ENCODE results near the gene CIDEB.

The CIDEB gene

GRCh38 chr14:24332268-24332993 is 24.7 kb upstream of the CIDEB start:
- peak; percentile 77 for DNase-seq (ENCODE audit: low spot score)

DNA sequence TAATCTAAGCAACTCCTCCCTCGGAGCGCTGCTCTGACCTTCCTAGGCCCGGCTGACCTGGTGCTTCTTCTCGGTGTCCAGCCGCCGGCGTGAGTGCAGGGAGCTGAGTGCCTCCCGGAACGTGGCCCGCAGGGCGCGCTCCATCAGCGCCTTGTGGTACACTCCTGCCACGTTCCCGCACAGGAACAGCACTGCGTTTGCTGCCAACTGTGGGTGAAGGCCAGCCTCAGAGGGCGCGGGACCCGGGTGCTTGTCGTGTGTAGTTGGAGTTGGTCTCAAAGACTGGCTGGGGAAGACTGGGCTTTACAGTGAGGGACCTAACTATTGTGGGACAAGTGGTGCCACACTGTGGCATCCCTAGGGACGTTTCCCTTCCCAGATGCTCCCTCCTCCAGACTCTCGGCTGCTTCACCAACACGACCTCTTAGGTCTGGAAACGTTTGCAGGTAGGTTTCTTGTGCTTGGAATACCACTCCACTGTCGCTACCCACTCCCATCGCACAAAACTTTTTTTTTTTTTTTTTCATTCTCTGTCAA is 24.0 kb upstream of the CIDEB start:
- no peak for DNase-seq (ENCODE audit: low spot score)

DNA sequence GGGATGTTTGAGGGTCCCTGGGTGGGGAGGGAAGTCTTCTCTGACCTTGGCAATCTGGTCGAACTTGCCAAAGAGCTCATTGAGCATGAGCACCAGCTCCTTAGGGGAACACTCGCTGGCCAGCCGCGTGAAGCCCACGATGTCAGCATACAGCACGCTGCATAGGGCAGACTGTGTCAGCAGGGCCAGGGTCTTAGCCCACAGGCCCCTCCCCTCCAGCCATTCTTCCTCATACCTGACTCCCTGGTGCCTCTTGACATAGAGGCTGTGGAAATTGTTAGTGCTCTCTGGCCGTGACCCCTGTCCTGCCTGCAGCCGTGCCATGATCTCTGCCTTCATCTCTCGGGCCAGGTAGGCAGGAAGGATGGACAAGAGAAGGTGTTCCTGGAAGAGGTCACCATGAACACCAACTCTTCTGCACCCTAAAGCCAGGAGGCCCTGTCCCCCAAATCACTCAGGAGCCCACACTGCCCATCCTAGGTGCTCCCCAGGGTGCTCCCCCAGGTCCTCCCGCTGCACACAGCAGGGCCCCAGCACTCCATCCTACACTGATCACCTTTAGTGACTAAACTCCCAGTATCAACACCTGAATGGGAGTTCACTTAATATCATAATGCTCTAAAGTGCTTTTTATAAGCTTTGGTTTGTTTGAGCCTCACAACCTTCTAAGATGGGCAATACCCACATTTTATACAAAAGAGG is 23.3 kb upstream of the CIDEB start:
- no peak for DNase-seq (ENCODE audit: low spot score)

- no peak for DNase-seq (ENCODE audit: low spot score)
Observed at GRCh38 chr14:24329736-24330135, 22.0 kb upstream of the CIDEB start.

GRCh38 chr14:24329073-24329663 is 21.4 kb upstream of the CIDEB start:
- no peak for DNase-seq (ENCODE audit: low spot score)

- peak; percentile 27 for DNase-seq (ENCODE audit: low spot score)
Observed at GRCh38 chr14:24327914-24328313, 20.1 kb upstream of the CIDEB start.

DNA sequence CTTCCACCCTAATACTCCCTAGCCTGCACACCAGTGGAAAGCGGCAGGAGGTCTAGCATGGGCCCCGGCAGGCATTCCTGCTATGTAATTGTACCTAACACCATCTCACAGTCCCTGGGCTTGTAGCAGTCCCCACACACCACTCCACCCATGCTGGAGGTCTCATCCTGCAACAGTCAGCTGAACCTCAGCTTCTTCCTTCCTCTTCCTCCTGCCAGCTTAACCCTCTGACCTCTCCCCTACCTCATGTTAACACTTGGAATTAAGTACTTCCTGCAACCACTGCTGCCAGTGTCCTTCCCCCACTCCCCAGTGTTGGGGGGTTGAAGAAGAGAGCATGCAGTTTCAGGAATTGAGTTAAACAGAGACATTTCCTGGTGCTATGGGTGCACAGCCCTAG is 19.5 kb upstream of the CIDEB start:
- DNase-seq (ENCODE audit: low spot score), result no peak

DNA sequence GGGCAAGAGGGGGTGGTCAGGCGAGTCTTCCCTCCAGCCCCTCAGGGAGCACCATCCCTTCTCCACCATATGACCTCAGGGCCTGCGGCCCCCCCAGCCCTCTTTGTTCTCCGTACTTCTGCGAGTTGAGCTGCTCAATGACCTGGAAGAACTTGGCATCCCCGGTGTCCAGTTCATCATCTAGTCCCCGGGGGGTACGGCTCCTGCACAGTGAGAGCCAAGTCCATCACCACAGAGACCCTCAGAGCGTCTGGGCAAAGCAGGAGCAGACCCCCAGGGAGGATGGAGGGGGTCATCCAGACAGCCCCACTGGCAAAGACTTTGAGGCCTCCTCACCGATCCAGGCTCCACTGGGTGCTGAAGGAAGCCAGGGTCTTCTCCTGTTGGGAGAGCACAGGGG is 18.2 kb upstream of the CIDEB start:
- DNase-seq (ENCODE audit: low spot score), result no peak

DNA sequence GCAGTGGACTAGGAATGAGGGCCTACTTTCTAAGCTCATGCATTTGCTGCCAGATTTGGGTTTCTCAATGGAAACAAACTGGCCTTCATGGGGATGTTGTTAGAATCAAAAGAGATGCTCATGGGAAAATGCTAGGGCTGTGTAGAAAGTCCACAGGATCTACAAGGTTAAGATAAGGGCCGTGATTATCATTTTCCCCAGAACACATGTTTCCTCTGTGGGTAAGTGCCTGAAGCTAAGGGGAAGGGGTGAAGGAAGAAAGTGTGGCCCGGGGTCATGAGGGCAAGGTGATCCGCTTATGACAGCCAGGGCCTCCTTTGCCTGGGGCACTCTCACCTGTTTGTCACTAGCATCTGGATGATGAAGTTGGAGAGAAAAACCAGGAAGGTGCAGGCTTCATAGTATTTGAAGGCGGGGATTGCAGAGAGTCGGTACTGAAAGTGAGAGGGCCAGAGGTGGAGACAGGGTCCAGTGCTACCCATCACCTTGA is 17.3 kb upstream of the CIDEB start:
- no peak for DNase-seq (ENCODE audit: low spot score)

DNA sequence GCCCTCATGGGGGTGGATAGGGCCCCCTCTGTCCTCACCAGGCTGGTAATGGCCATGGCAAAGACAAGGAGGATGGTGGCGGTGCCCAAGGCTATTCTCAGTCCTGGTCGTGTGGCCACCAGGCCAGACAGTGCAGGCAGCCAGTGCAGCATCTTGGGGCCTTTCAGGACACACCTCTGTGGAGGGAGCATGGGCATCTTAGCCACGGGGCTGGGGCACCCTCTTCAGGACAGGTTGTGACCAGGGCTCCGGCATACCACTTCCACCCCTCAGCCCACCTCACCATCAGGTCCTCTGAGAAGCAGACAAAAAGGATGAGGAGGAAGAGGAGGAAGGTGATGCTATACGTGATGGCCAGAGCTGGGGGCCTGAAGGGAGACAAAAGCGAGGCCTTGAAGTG is 16.2 kb upstream of the CIDEB start:
- DNase-seq (ENCODE audit: low spot score), result no peak

DNA sequence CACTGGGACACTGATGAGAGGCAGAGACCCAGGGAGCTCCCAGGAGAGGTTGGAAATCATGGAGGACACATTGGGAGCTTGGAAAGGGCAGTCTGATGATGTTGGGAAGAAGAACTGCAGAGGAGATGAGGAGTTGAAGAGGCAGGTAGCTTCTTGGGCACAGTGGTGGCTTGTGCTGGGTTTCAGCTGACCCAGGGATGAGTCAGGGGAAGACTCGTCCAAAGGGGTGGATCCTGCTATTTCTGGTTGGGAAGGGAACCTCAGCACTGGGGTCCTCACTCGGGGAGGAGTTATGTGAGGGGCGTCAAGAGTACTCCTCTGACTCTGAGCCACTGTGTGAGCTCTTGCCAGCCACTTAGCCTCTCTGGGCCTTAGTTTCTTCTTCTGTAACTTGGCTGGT is 15.6 kb upstream of the CIDEB start:
- no peak for DNase-seq (ENCODE audit: low spot score)

GRCh38 chr14:24322672-24323071 is 14.9 kb upstream of the CIDEB start:
- no peak for DNase-seq (ENCODE audit: low spot score)

- DNase-seq (ENCODE audit: low spot score), result no peak
Observed at GRCh38 chr14:24321212-24321975, 13.6 kb upstream of the CIDEB start.

DNA sequence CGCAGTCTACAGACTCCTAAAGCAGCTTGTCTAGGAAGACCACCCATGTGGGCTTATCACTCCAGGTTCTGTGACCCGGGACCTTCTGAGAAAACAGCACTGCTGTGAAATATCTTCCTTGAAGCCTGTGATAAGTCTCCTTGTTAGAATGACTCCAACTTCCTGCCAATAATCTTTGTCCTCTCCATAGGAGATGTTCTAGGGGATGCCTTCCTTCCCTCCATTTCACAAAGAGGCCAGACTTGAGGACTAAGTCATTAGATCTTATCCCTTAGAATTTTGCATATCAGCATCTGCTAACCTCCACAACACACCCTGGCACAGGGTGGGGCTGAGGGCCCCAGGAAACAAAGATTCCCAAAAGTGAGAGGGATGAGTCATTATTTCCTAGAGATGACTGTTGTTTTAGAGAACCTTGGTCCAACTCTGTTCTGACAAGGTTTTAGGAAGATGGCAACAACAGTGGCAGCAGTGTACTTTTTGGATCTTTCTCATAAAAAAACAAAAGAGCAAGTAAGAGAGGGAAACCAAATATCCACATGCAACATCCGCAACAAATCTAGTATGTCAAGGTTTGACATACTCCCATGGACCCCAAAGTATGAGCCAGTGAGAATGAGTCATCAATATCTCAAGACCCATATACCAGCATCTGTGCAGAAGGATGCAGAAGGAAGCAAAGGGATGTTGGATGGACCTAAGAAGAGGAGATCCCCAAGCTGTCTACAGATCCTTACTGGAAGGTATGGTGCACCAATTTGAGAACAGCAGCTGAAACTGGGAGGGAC is 9.6 kb upstream of the CIDEB start:
- no peak for DNase-seq (ENCODE audit: low spot score)

DNA sequence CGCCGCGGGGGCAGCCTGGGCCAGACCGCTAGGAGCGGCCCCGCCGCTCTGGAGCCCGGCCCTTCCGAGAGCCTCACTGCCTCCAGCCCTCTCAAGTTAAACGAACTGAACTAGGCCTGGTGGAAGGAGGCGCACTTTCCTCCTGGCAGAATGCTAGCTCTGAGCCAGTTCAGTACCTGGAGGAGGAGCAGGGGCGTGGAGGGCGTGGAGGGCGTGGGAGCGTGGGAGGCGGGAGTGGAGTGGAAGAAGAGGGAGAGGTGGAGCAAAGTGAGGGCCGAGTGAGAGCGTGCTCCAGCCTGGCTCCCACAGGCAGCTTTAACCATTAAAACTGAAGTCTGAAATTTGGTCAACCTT is 8.8 kb upstream of the CIDEB start:
- no peak for DNase-seq (ENCODE audit: low spot score)

GRCh38 chr14:24315807-24316596 is 8.2 kb upstream of the CIDEB start:
- DNase-seq (ENCODE audit: low spot score), result peak; percentile 31

DNA sequence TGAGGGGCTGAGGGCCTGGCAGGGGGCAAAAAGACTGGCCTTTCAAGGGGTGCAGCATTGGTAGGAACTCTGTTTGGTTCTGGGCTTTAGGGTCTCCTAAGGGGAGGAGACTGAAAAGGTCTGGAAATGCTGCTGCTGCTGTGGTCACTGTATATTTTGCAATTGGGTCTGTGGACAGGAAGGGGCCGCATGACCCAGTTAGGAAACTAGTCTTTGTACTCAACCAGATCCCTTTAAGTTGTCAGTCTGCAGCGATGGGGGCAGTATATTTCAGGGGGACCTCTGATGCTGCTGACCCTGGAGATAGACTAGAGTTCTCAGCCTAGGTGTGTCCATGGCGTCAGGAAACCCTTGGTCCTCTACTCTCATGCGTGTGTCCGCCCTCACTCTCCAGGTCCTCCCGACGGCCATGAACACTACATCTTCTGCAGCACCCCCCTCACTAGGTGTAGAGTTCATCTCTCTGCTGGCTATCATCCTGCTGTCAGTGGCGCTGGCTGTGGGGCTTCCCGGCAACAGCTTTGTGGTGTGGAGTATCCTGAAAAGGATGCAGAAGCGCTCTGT is 7.5 kb upstream of the CIDEB start:
- no peak for DNase-seq (ENCODE audit: low spot score)

DNA sequence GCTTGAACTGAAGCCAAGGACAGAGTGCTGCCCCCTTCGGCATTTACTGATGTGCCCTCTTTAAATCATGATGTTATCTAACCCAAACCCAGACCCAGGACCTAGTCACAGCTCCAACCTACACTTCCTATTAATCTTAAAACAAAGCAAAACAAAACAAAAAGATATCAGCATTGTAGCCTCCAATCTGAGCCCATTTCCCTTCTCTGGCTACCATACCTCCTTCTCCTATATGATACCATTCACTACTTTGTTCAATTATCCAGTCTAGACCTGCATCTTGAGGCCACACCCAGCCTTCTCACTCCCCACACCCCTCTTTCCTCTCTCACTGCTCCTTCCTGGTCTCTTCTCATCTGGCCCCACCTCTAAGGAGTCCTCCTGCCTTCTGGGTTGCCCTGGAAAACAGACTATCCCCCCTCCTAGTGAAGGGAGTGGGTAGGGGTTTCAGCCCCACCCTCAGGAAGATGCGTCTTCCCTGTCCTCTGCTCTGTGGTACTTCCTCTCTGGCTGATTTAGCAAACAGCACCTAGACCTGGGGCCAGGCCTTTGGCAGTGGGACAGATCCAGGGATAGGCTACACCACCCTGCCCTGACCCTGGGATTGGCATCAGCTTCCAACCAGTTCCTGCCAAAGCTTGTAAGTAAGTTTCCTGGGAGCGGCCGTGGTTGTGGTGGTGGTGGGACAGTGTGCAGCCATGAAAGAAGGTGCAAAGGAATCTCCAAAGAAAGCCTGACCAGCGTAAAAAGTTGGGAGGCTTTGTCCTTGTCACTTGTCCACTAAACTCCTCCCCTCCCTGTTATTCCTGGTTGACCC is 6.8 kb upstream of the CIDEB start:
- no peak for DNase-seq (ENCODE audit: low spot score)

DNA sequence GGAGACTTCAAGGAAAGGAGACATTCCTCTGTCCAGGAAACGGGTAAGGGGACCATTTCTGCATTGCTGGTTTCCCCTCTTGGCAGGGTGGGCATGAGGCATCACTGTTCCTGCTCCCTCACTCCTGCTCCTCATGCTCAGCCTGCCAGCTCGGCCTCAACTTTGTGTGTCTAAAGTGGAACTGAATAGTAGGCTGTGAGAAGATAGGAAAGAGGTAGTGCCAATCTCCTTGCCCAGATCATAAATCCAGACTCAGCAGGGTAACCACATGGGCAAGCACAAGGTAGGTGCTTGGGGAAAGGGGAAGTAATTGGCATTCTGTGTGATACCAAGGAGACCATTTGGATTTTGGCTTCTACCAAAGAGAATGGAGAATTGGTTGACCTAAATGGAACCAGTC is 6.1 kb upstream of the CIDEB start:
- no peak for DNase-seq (ENCODE audit: low spot score)

Measured in kidney tubule cell (primary cell).